Stomach (tissue), 9 donors: Measurements from ENCODE around the gene KCTD13. TPM values are rescaled to one million over a fixed set of nuclear protein-coding genes. Genes with fewer than 3 reads are reported as not detected.

Source experiments
- DNase-seq, 2 donors: peaks; one replicate each; pipeline versions ENCODE4 v3.0.0 to v3.0.0-alpha.2; 2013 to 2019
- H3K27ac ChIP-seq, 5 donors: fragments of 200-600 bp in 4 of 5; sonication (generic) in 4 of 5; one replicate each; pipeline ENCODE4 v1.5.1; 2013 to 2019; ENCODE audit warnings: mild to moderate bottlenecking in 1 of 5, moderate library complexity in 1 of 5
- H3K27me3 ChIP-seq, 3 donors: fragments of 200-600 bp; sonication (generic); one replicate each; pipeline ENCODE4 v1.5.1; 2017 to 2019; ENCODE audit warnings: mixed run types in 1 of 3
- H3K36me3 ChIP-seq, 4 donors: fragments of 200-600 bp; sonication (generic); 1 replicate in 3 of 4; 2 replicates in 1 of 4; pipeline ENCODE4 v1.5.1; 2016 to 2019
- H3K4me1 ChIP-seq, 4 donors: fragments of 200-600 bp; sonication (generic); one replicate each; pipeline ENCODE4 v1.5.1; 2016 to 2019
- H3K4me3 ChIP-seq, 4 donors: fragments of 200-600 bp; sonication (generic) in 3 of 4; one replicate each; pipeline ENCODE4 v1.5.1; 2016 to 2019; ENCODE audit warnings: mild to moderate bottlenecking in 1 of 4
- H3K9me3 ChIP-seq, 4 donors: fragments of 200-600 bp; sonication (generic); one replicate each; pipeline ENCODE4 v1.5.1; 2016 to 2019
- EP300 ChIP-seq: sonication (generic); formaldehyde crosslinking; IDR thresholded peaks from one replicate; pipeline ENCODE4 v1.6.1; 2017; ENCODE audit warnings: antibody characterized with exemption
- POLR2A ChIP-seq, 4 donors: fragments of 450-650 bp; IDR thresholded peaks; one replicate each; pipeline ENCODE4 v1.6.1; 2016; ENCODE audit warnings: antibody characterized with exemption in 4 of 4, control low read depth in 2 of 4, mild to moderate bottlenecking in 1 of 4, moderate library complexity in 1 of 4
- POLR2AphosphoS5 ChIP-seq, 3 donors: sonication (generic); formaldehyde crosslinking; IDR thresholded peaks; one replicate each; pipeline ENCODE4 v1.6.1; 2016; ENCODE audit warnings: antibody characterized with exemption in 3 of 3
- WGBS, 5 donors: extraction: QIAGEN DNeasy Blood & Tissue Kit in 3 of 5; methylation state at CpG; one replicate each; pipeline versions ENCODE4 v1.1.5 to v1.1.7; 2013 to 2018; 5-methylcytosine and 5-hydroxymethylcytosine counted together
- intact Hi-C: fragments of 100-400 bp; cut with DNase I; formaldehyde crosslinking; loops from one replicate; pipeline ENCODE4 v1.15.1; 2023; ENCODE audit warnings: low total_unique reads
- polyA plus RNA-seq, 3 donors: library from polyadenylated mRNA; stranded (reverse); fragments of 200-250 nt; gene quantifications; one replicate each; pipeline ENCODE4 v1.2.3, GENCODE V29; 2013
- total RNA-seq, 5 donors: library from RNA; depleted of rRNA; stranded (reverse); fragments of >200 nt; gene quantifications; one replicate each; pipeline versions ENCODE4 v1.1.0 to v1.2.3, GENCODE V29; 2014 to 2016
- TF ChIP-seq, protein P1 (sequence below), 7 experiments: fragments of 450-650 bp in 4 of 7; fragments of 200-600 bp in 3 of 7; sonication (generic) in 3 of 7; IDR thresholded peaks; one replicate each; pipeline ENCODE4 v1.5.1; 2016 to 2019; ENCODE audit warnings: antibody characterized with exemption in 7 of 7, control low read depth in 2 of 7, mild to moderate bottlenecking in 1 of 7
- donor health status: healthy with polysubstance abuse.
- donor health status: Bipolar disorder and iron deficiency.
- donor health status: healthy.

KCTD13 gene
- total and polyA plus RNA-seq, 8 donors = 6.3 to 182 (median 22.1) TPM

DNA sequence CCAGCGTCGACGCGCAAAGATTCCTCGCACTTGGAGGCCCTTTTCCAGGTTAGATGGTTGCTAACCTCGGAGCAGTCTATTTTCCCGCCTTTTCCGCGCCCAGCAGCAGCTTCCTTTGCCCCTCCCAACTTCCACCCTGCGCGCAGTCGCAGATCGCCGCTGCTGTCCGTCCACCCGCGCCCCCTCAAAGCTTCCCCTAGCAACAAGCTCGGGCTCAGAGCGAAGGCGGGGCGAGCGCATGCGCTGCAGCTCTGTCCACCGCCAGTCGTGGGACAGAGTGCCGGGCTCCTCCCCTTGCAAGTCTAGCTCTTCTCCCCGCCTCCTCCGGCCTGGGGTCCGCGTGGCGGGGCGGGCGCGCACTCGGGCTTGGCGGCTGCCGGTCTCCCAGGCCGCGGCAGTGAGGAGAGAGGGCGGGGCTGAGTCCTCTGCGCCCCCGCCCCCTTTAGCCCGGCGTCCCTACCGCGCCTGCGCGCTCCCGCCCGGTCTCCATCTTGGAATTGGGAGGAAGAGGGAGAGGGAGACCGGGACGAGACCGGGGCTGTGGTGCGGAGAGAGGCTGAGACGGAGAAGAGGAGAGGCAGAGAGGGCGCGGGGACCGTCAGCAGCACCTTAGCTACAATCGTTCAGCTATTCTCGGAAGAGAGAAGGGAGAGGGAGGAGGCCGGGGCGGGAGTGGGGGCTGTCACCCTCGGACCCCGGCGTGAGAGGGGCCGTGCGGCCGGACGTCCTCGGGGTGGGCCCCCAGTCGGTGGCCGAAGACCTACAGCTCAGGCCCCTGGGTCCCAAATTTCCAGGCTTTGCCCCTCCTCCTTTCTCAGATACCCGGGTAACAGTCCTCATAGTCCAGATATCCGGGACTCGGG lies 47.6 kb upstream of the KCTD13 start, which contains the start of gene TAOK2:
Gene TAOK2 (plus strand): TSS at position 485 of the 863 bp plus-strand sequence. CDS start 3,905 bp downstream, outside the sequence.
- WGBS, 5 donors = 2 to 6% (median 3%) methylated on average over 48 to 75 of the region's 75 CpGs
- peak within 1 kb of the TSS; percentile 82 to 98 (median 83) for H3K4me3 ChIP-seq
- TF ChIP-seq POLR2AphosphoS5 (IDR thresholded peaks at IDR 0.05) (peak; percentile 59 to 95 (median 82)), POLR2A (IDR thresholded peaks at IDR 0.05) (peak in 1 of 4 donors; percentile 52), EP300 (no peak)
- TF ChIP-seq, protein P1, sequence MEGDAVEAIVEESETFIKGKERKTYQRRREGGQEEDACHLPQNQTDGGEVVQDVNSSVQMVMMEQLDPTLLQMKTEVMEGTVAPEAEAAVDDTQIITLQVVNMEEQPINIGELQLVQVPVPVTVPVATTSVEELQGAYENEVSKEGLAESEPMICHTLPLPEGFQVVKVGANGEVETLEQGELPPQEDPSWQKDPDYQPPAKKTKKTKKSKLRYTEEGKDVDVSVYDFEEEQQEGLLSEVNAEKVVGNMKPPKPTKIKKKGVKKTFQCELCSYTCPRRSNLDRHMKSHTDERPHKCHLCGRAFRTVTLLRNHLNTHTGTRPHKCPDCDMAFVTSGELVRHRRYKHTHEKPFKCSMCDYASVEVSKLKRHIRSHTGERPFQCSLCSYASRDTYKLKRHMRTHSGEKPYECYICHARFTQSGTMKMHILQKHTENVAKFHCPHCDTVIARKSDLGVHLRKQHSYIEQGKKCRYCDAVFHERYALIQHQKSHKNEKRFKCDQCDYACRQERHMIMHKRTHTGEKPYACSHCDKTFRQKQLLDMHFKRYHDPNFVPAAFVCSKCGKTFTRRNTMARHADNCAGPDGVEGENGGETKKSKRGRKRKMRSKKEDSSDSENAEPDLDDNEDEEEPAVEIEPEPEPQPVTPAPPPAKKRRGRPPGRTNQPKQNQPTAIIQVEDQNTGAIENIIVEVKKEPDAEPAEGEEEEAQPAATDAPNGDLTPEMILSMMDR (IDR thresholded peaks at IDR 0.05) = no peak
- H3K4me1 ChIP-seq = peaks cover 25 to 45% (median 38%) of the 10 kb centered on the region in 4 donors
- H3K9me3 ChIP-seq = no peaks in the 10 kb centered on the region
- peak; percentile 99 to 100 for DNase-seq
- no peaks in the 10 kb centered on the region for H3K27me3 ChIP-seq
- H3K36me3 ChIP-seq = peaks cover 24 to 51% (median 50%) of the 10 kb centered on the region in 4 donors
- intact Hi-C loops = no loop called here
- H3K27ac ChIP-seq = peak within 1 kb of the TSS; percentile 90 to 94 (median 93)

DNA sequence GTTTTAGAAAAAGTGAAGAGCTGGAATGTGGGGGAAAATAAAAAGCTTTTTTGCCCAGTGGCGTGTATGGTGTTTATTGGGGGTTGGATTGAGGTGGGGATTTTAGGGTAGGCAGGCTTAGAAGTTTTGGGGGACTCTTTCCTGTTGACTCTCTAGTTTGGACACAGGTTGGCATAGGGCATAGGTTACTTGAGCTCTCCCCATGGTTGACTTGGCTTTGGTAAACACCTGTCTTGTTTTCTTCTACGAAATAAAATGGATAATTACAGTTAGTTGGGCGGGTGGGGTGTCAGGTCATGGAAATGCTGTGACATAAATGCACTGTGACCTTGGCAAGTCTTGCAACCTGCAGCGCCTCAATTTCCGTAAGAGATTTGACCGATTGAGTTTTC lies 47.0 kb upstream of the KCTD13 start:
- TF ChIP-seq POLR2A (IDR thresholded peaks at IDR 0.05) (no peak), EP300 (no peak), POLR2AphosphoS5 (IDR thresholded peaks at IDR 0.05) (no peak)
- WGBS, 5 donors = 57 to 67% (median 66%) methylated on average over 6 of the region's 6 CpGs
- Histone ChIP-seq H3K27me3 (no peaks in the 10 kb centered on the region), H3K27ac (peak overlapping the region; percentile 90 to 94 (median 93)), H3K9me3 (no peaks in the 10 kb centered on the region), H3K36me3 (peaks cover 20 to 51% (median 50%) of the 10 kb centered on the region in 4 donors), H3K4me3 (peak overlapping the region; percentile 9 to 84 (median 82)), H3K4me1 (peaks cover 25 to 41% (median 38%) of the 10 kb centered on the region in 4 donors)
- DNase-seq = no peak
- intact Hi-C loops = no loop called here

DNA sequence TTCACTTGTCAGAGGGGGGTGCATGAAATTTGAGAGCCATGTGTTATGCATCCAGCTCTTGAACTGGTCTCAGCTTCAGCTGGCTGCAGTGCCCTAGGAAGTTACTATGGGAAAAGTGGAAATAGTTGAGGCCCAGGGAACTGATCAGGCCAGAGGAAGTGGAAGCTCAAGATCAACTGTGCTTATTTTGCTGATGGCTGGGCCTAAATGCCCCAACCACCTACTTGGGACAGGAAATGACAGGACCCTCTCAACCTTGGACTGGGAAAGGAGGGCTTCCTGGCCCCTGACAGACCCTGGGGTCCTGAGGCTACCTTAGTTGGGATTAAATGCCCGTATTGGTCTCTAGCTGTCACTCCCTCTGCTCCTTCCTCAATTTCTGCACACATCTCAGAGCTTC lies 46.5 kb upstream of the KCTD13 start:
- DNase-seq = no peak
- H3K27me3 ChIP-seq = no peaks in the 10 kb centered on the region
- H3K36me3 ChIP-seq = peaks cover 17 to 51% (median 50%) of the 10 kb centered on the region in 4 donors
- H3K4me1 ChIP-seq = peaks cover 25 to 39% (median 36%) of the 10 kb centered on the region in 4 donors
- WGBS, 5 donors = 95 to 100% (median 100%) methylated on average over 1 of the region's 1 CpG
- TF ChIP-seq, protein P1 (IDR thresholded peaks at IDR 0.05) = no peak
- TF ChIP-seq POLR2A (IDR thresholded peaks at IDR 0.05) (no peak), POLR2AphosphoS5 (IDR thresholded peaks at IDR 0.05) (no peak), EP300 (no peak)
- peak overlapping the region in 2 of 5 donors; percentile 94 for H3K27ac ChIP-seq
- H3K4me3 ChIP-seq = no peak overlapping the region
- intact Hi-C loops = no loop called here
- no peaks in the 10 kb centered on the region for H3K9me3 ChIP-seq

DNA sequence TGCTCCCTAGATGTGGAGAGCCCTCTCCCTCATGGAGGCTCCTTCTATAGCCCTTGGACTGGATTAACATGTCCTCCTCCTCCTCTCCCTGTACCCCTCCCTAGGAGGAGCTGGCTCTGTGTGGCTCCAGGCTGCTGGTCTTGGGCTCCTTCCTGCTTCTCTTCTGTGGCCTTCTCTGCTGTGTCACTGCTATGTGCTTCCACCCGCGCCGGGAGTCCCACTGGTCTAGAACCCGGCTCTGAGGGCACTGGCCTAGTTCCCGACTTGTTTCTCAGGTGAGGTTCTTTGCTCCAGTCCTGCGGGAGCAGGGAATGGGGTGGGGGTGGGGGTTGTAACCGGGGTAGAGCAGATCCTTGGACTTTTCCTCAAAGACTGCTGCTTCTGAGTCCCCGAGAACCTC lies 45.3 kb upstream of the KCTD13 start:
- intact Hi-C loops = no loop called here
- H3K27me3 ChIP-seq = no peaks in the 10 kb centered on the region
- peaks cover 17 to 63% (median 55%) of the 10 kb centered on the region in 4 donors for H3K36me3 ChIP-seq
- DNase-seq = no peak
- no peaks in the 10 kb centered on the region for H3K9me3 ChIP-seq
- no peak overlapping the region for H3K4me3 ChIP-seq
- WGBS, 5 donors = 80 to 98% (median 89%) methylated on average over 8 of the region's 8 CpGs
- no peak overlapping the region for H3K27ac ChIP-seq
- H3K4me1 ChIP-seq = peaks cover 17 to 28% (median 27%) of the 10 kb centered on the region in 4 donors
- TF ChIP-seq POLR2AphosphoS5 (IDR thresholded peaks at IDR 0.05) (no peak), EP300 (no peak), POLR2A (IDR thresholded peaks at IDR 0.05) (no peak)
- TF ChIP-seq, protein P1 (IDR thresholded peaks at IDR 0.05) = no peak
